Left ventricle myocardium superior (tissue), 1 donor: ENCODE measurements around the gene CDC27. TPM values are rescaled to one million over a fixed set of nuclear protein-coding genes. Genes with fewer than 3 reads are reported as not detected.
A peak's percentile ranks its signal among the peaks of the same experiment; 100 is the strongest.
"Not testable (repeated sequence)": the region's sequence is repeated elsewhere in the genome, so short reads cannot be mapped to it uniquely, and the experiment has no call there.

Source experiments
- ATAC-seq: fragments of 200-7000 bp; cut with Tn5 transposase; one replicate; pipeline ENCODE4 v1.9.1; 2020; ENCODE audit warnings: mild to moderate bottlenecking, moderate library complexity
- DNase-seq: peaks from one replicate; pipeline ENCODE4 v3.0.0-alpha.2; 2020
- intact Hi-C: fragments of 100-400 bp; cut with micrococcal nuclease; formaldehyde crosslinking; loops from one replicate; pipeline ENCODE4 v1.11.0; 2022
- total RNA-seq: library from RNA; stranded (reverse); fragmentation: NEBNext Ultra II Directional; extraction: Animal tissue kit (Norgen Biotek cat#: 25700); gene quantifications from one replicate; pipeline ENCODE4 v1.2.1, GENCODE V29; 2021
- donor health status: DM: no; HTN: yes; CAD: no; lungs with severe emphysema.

The CDC27 gene
- total RNA-seq, 1 donor from 2014 or later: 81.8 TPM

DNA sequence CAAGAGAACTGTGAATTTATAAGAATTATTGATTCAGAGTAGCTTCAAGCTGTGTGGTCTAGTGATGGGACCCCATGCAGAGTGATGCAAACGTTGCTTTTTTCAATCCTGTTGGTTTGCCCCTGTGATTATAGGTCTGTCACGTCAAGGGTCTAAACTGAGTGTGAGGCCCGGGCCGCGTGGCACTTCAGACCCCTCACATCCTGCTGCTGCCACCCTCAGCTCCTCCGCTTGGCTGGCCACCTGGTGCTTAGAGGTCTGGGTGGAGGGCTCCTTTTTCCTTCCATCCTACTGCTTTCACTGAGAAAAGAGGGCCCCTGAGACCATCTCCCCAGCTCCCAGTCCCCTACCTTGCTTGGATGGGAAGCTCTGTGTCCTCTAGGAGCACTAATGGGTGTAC, 32.1 kb upstream of the CDC27 start:
- intact Hi-C loops: no loop called here
- ATAC-seq (no peak), DNase-seq (no peak)

DNA sequence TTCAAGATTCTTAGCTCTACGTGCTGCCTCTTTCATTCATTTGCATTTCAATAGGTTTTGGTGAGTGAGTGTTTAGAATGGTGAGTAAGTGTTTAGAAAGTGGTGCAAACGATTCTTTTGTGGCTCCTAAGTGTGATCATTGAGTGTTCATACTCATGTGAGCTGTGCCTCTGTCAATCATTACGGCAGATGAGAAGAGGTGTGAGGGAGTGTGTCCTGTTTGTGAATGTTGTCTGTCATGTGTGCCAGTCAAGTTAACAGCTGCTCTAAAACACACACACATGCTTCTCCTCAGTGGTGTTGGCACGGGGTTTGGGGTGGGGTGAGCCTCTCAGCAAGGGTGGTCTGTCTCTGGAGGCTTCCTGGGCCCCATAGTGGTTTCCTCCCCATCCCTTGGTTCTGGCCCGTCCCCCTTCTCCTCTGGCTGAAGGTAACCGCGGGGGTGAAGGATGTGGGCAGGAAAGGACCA, 31.5 kb upstream of the CDC27 start:
- ATAC-seq: no peak
- DNase-seq: no peak
- intact Hi-C loops: no loop called here

DNA sequence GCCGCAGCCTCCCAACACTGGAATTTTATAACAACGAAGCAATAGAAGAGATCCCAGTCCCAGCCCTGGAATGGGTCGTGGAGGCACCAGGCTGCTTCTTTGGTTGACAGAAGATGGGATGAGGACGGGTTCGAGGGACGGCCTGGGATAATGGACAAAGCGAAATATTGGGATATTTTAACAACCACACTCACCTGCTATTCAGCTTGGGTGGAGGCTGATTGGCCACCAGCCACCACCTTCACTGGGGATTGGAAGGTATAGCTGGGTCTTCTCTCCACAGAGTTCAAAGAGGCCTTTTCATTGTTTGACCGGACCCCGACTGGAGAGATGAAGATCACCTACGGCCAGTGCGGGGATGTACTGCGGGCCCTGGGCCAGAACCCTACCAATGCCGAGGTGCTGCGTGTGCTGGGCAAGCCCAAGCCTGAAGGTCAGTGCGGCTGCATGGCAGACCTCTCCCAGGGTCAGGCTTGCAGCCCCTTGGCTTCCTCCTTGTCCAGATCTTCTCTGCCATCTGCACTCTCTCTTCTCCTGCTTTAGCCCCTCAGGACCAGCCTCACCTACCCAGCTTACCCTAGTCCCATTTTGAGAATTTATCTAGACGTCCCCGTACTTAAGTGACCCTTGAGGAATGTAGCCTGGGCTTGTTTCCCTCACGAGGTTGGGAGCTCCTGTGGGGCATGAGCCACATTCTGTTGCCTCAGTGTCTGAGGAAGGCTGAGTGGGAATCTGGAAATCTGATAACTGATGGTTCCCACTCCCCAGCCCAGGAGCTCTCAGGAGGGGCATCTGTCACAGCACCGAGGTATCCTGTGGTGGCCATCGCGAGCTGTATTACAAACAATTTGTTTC, 30.8 kb upstream of the CDC27 start:
- DNase-seq: no peak
- peak; percentile 18 for ATAC-seq
- intact Hi-C loops: no loop called here

DNA sequence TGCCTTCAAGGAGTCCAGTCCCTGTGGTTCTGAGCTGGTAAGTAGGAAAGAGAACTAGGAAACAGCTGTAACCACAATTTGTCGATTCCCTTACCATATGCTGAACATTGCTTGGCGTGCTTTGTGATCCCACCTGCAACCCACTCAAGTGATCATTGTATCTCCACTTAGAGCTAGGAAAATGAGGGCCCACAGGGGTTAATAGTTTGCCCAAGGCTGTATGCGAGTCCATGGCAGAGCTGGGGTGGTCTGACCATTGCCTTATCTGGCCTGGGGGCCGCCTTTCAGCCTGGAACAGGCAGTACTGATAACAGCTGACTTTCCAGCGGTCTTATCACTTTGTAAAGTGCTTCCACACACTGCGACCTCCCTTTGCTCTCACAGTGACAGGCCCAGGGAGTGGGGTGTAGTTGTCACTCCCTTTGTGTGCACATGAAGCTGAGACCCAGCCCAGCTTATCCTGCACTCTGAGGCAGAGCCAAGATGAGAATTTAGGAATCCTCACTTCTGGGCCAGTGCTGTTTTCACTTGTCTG, 29.9 kb upstream of the CDC27 start:
- intact Hi-C loops: no loop called here
- peak; percentile 43 for DNase-seq
- ATAC-seq: peak; percentile 87

DNA sequence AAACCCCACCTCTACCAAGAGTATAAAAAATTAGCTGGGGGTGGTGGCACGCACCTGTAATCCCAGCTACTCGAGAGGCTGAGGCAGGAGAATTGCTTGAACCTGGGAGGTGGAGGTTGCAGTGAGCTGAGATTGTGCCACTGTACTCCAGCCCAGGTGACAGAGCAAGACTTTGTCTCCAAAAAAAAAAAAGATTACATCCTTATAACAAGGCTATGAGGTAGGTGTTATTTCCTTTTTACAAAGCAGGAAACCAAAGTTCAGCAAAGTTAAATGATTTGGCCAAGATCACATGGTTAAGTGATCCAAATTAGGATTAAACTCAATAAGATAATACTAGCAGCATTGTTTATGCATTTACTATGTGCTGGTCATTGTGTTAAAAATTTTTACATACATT, 28.2 kb upstream of the CDC27 start:
- DNase-seq, ATAC-seq, intact Hi-C loops: not testable (repeated sequence)

DNA sequence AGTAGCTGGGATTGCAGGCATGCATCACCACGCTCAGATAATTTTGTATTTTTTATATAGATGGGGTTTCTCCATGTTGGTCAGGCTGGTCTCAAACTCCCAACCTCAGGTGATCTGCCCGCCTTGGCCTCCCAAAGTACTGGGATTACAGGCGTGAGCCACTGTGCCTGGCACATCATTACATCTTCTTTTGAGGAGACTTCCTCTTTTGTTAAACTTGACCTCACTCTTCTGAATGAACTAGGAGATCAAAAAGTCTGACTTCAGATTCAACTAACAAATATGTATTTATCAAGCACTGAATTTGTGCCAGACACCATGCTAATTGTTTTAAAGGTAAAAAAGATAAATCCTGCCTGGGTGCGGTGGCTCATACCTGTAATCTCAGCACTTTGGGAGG, 27.7 kb upstream of the CDC27 start:
- DNase-seq, ATAC-seq, intact Hi-C loops: not testable (repeated sequence)

DNA sequence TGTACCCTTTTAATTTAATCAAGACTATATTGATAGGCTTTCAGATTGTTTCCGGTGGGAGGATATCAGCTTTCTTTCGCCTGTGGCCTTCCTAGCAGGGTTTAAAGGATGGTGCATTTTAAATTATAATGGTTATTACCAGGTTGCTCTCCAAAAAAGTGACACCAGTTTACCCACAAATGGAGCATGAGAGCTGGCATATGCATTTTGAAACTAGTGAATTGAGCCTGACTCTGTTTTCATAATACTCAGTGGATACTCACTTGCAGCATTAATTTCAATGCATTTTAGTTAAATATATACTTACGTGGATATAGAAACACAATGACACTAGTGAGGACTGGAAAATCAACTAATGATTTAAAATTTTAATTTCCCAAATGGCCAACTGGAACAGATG, 25.8 kb upstream of the CDC27 start:
- intact Hi-C loops: no loop called here
- no peak for DNase-seq
- no peak for ATAC-seq

DNA sequence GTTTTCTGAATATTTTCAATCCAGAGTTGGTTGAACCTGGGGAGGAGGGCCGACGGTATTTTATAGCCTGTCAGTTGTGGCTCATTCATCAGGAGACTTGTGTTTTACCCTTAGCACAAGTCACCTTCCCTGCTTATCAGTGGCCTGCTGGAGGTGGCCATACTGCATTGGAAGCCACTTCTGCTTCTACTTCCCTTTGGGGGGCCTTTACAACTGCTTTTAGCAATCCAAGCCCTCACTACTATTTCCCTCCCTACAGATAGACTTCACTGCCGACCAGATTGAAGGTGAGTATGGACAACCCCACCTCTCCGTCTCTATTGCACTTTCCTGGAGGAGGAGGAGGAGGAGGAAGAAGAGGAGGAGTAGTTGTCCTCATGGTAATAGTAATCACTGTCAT, 24.4 kb upstream of the CDC27 start:
- intact Hi-C loops: no loop called here
- DNase-seq (no peak), ATAC-seq (no peak)

DNA sequence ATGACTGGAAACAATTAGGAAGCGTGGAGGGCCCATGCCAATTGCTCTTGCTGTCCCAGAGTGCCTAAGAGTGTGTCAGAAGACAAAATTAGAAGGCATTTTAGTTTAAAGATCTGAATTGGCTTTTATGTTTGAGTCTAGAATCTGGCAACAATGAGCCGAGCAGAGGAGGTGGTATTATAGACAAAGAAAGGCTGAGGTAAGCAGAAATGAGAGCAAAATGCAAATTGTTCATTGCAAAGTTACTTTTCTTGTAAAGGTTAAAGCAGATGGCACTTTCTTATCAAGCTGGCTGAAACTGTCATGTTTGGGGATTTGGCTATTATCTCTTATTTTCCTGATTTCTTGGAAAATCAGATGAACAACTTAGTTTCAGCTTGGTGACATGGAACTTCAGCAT, 23.4 kb upstream of the CDC27 start:
- intact Hi-C loops: no loop called here
- DNase-seq (no peak), ATAC-seq (no peak)

DNA sequence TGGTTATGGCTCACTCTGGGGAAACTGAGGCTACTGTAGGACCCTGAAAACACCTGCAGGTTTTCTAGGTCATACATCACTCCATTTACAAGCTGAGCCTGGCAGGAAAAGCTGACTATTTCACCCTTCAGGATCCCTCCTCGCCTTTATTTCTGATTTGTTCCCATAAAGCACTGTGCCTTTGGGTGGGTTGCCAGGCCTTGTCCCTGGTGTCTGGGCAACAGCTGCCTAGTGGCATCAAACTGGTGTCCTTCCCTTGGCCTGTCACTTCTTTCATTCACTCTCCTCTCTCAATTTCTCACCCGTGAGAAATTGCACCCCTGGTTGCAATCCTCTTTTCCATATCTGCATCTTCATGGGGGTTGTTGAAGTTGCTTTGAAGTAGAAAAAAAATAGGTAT, 21.7 kb upstream of the CDC27 start:
- ATAC-seq: no peak
- DNase-seq: no peak
- intact Hi-C loops: no loop called here

DNA sequence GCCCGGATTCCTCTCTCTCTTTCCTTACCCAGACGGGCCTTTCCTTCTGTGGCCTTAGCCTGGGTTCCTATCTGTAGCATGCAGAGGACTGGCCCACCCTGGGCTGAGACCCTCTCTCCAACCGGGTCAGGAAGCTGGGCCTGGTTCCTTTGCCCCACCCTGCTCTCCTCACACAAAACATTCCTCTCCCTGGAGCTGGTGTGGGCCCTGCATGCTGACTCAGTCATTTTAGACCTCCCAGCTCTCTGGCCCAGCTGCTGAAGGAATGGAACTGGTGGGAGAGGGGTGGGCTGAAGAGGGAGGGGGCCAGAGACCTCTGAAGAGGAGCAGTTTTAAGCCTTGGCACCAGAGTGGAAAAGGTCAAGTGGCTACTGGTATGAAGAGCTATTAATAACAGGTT, 21.0 kb upstream of the CDC27 start:
- ATAC-seq (peak; percentile 34), DNase-seq (no peak)
- intact Hi-C loops: no loop called here

DNA sequence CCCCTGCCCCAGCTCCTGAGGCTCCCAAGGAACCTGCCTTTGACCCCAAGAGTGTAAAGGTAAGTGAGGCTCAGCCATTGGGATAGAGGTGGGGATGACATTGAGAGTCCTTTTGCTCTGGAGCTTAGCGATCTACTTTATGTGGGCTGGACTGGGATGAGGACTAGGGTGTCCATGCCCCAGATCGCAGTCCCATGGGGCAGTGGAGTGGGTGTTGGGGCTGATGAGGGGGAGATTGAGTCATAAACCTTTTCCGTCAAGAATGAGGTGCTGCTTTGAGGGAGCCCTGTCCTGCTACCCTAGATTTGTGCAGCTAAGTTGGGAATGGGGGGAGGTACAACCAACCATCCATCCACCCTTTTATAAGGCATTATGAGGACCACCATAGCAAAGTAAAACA, 20.4 kb upstream of the CDC27 start:
- ATAC-seq (no peak), DNase-seq (no peak)
- intact Hi-C loops: no loop called here

DNA sequence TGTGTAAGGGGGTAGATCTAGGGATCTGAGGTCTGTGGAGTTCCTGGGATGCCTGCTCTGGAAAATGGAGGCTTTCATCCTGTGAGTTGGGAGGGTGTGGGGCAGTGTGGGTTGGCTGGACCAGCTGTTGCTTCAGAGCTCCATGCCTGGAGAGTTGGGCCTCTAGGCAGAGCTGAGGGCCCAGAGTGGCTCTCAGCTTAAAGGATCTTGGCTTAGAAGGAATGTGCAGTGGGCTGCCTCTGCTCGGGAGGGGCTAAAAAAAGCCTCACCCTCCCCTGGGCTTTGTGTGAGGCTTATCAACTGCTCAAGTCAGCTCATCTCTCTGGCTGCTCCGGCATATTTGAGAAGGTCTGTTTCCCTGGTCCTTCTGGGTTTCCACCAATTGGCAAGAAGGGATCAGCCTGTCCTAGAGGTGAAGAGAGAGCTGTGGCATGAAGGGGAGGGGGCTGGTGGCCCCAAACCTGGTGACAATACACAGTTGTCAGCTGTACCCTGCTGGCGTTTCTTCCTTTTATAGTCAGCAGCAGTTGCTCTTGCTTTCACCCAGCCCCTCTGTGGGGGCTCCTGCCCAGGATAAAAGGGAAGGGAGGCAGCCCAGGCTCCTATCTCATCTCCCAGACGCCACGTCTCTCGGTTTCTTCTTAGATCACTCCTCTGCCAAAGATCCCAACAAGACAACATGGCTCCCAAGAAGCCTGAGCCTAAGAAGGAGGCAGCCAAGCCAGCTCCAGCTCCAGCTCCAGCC, 19.8 kb upstream of the CDC27 start, which contains the start of gene MYL4:
Gene MYL4, plus strand, starts transcription at position 605 of the 745 bp plus-strand sequence. Its CDS starts 75 bp downstream, at position 680.
- ATAC-seq (peak; percentile 14), DNase-seq (no peak)
- intact Hi-C loops: no loop called here

DNA sequence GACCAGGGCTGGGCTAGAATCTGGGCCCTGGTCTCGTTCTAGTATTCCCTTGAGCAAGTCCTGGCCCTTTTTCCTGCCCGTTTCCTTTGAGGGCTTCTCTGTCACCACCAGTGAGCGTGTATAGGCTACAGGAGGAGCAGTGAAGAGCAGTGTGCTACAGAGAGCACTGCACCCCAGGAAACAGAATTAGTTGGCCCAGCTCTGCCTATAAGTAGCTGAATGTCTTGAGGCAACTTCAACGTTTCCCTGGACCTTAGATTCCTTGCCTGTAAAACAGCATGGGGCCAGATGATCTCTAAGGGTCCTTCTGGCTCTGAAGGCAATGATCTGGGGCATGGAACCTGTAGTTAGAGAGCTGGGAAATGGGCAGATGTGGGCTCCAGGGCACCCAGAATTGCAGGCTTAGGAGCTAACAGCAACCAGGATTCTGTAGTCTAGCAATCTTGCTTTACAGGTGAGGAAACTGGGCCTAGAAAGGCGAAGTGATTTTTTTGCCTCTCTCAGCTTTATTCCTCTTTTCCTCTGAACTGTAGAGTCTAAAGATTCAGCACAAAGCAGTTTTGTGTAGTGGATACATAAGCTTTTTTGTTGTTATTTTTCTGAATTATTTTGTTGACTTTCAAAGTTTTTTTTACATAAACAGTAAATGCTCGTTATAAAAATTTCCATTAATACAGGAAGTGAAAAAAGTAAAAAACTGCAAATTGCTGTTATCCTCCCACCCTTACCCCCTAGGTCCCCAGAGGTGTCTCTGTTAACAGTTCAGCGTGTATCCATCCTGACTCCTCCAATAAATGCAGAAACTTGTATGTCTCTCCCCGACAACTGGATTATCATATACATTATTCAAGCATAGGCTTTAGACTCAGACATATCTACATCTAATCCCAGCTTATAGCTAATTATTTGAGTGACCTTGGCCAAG, 18.3 kb upstream of the CDC27 start:
- intact Hi-C loops: no loop called here
- no peak for ATAC-seq
- no peak for DNase-seq

DNA sequence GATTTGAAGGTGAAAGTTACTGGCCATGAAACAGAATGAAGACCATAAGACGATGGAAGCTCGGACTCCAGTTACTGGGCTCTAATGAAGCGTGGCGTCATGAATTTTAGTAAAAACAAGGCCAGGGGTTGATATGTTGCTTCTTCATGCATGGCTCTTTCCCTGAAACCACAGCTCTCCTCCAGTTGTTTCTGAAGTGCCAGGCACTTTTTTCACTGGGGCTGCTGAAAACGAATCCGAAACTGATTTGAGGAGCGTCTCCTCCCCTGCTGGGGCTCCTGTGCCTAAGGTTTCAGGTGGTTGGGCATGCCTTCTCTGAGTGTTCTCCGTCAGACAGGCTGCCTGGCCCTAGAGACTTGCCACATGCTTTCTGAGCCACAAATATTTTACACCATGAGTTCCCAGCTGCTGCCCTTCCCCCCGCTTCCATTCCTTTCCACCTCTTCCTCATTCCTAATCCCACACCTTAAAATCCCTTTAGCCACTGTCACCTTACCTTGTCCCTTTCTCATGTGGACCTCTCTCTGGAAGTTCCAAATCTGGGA, 16.4 kb upstream of the CDC27 start:
- ATAC-seq (peak; percentile 67), DNase-seq (peak; percentile 43)
- intact Hi-C loops: no loop called here

DNA sequence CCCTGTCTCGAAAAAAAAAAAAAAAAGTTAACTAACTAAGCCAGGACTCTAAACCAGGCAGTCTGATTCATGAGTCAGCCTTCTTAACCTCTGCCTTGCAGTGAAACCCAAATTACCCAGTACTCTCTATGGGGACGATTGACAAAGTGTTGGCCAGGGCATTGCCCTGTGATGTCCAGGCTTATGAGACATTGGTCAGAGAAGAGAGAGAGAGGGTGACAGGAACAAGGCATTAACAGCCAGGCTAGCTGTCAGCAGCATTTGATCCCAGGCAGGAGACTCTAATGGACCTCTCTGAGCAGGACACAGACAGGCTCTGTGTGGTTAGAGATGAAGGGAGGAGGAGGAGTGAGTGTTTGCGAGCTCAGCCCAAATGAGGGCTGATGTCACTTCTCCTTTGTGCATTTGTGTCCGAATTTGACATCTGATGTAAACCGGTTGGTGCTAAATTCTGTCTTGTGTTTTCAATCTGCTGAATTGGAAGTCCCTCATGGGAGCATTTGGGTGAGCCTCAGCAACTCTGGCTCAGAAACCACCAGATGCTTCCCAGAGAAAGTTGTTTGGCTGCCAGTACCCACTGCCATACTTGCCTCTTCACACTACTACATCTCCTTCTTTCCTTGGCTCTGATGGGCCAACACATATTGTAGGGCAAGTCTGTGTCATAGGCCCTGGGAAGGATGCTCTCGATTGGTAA, 15.8 kb upstream of the CDC27 start:
- ATAC-seq (peak; percentile 85), DNase-seq (no peak)
- intact Hi-C loops: no loop called here

DNA sequence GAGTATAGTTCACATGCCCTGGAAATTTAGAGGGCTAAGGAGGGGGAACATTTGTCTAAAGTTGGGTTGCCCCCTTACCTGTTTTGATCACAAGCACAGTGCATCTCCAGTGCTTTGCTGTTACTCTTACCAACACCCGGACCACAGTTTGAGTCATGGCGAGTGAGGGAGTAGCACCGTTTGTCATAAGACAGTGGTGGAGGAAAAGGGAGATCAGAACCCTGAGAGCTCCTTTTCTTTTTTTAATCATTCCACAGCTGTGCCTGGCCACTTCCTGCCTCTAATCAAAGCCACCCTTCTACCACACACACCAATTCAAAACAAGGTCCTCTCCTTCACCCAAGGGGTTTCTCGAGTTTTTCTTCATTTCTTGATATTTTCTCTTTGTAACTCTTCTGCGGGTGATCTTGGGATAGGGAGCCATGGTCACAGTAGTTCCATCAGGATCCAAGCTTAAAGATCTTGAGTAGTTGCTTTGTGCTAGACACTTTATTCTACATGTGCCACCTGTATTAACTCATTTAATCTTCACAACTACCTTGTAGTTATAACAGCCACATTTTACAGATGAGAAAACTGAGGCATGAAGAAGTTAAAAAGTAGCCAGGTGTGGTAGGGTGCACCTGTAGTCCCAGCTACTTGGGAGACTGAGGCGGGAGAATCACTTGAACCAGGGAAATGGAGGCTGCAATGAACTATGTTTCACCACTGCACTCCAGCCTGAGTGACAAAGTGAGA, 15.1 kb upstream of the CDC27 start:
- DNase-seq (no peak), ATAC-seq (no peak)
- intact Hi-C loops: no loop called here

DNA sequence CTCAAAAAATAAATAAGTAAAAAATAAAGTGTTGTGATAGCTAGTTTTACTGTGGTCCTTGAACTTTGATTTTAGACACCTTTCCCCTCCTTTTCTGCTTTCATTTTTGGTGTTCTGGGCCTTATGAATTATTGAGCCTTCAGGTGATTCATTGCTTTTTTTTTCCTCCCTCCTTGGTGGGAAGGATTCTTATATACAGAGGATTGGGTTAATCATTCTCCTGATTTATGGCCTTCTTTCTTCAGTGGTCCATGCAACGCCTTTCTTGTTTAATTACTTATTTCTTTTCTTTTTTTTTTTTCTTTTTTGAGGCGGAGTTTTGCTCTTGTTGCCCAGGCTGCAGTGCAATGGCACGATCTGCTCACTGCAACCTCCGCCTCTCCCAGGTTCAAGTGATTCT, 12.1 kb upstream of the CDC27 start:
- DNase-seq: no peak
- intact Hi-C loops: no loop called here
- no peak for ATAC-seq
